H9 (cell line): ENCODE data around the gene AKNAD1. TPM values are rescaled to one million over a fixed set of nuclear protein-coding genes. Genes with fewer than 3 reads are reported as not detected.

Experiments used
- DNase-seq: peaks from one replicate; pipeline ENCODE4 v3.0.0-alpha.2; 2017
- H2AFZ ChIP-seq: one replicate; pipeline ENCODE4 v1.6.1; 2013; ENCODE audit warnings: mild to moderate bottlenecking, low read length, control low read depth, moderate library complexity
- H2AK5ac ChIP-seq: 2 replicates; pipeline ENCODE4 v1.6.1; 2013; ENCODE audit warnings: low read length, control low read depth, mixed read lengths; ENCODE audit not compliant: insufficient read length
- H2BK120ac ChIP-seq: one replicate; pipeline ENCODE4 v1.6.1; 2013; ENCODE audit warnings: low read depth, mild to moderate bottlenecking, low read length, control low read depth, inconsistent platforms; ENCODE audit not compliant: poor library complexity, severe bottlenecking
- H2BK12ac ChIP-seq: 2 replicates; pipeline ENCODE4 v1.6.1; 2013; ENCODE audit warnings: low read length, control low read depth, mixed read lengths, low read depth; ENCODE audit not compliant: insufficient read length
- H2BK15ac ChIP-seq: 2 replicates; pipeline ENCODE4 v1.6.1; 2013; ENCODE audit warnings: low read depth, low read length, control low read depth
- H2BK20ac ChIP-seq: one replicate; pipeline ENCODE4 v1.6.1; 2013; ENCODE audit warnings: low read depth, mild to moderate bottlenecking, low read length, control low read depth, inconsistent platforms; ENCODE audit not compliant: poor library complexity, severe bottlenecking
- H2BK5ac ChIP-seq: 2 replicates; pipeline ENCODE4 v1.6.1; 2013; ENCODE audit warnings: low read length, control low read depth, mixed read lengths; ENCODE audit not compliant: insufficient read length
- H3K14ac ChIP-seq: 2 replicates; pipeline ENCODE4 v1.6.1; 2013; ENCODE audit warnings: low read length, control low read depth; ENCODE audit not compliant: insufficient read depth
- H3K18ac ChIP-seq: 2 replicates; pipeline ENCODE4 v1.6.1; 2013; ENCODE audit warnings: low read depth, mild to moderate bottlenecking, mixed read lengths, low read length, control low read depth; ENCODE audit not compliant: insufficient read length
- H3K23ac ChIP-seq: 2 replicates; pipeline ENCODE4 v1.6.1; 2013; ENCODE audit warnings: low read length, control low read depth, mixed read lengths, low read depth; ENCODE audit not compliant: insufficient read length
- H3K23me2 ChIP-seq: 2 replicates; pipeline ENCODE4 v1.6.1; 2013; ENCODE audit warnings: low read depth, mild to moderate bottlenecking, mixed read lengths, low read length, control low read depth; ENCODE audit not compliant: insufficient read length, poor library complexity, severe bottlenecking
- H3K27ac ChIP-seq: 2 replicates; pipeline ENCODE4 v1.5.1; 2013; ENCODE audit warnings: low read length, control low read depth, mixed read lengths, low read depth; ENCODE audit not compliant: insufficient read length
- H3K27me3 ChIP-seq: 2 replicates; pipeline ENCODE4 v1.6.1; 2013; ENCODE audit warnings: low read length, control low read depth, inconsistent platforms; ENCODE audit not compliant: insufficient read depth
- H3K4ac ChIP-seq: 2 replicates; pipeline ENCODE4 v1.6.1; 2013; ENCODE audit warnings: low read depth, mild to moderate bottlenecking, control low read depth, inconsistent platforms, low read length, moderate library complexity
- H3K4me1 ChIP-seq: 2 replicates; pipeline ENCODE4 v1.6.1; 2013; ENCODE audit warnings: low read length, control low read depth, inconsistent platforms; ENCODE audit not compliant: insufficient read depth
- H3K4me2 ChIP-seq: 2 replicates; pipeline ENCODE4 v1.6.1; 2013; ENCODE audit warnings: low read length, control low read depth, mixed read lengths; ENCODE audit not compliant: insufficient read length, insufficient read depth
- H3K56ac ChIP-seq: 2 replicates; pipeline ENCODE4 v1.6.1; 2013; ENCODE audit warnings: low read depth, mild to moderate bottlenecking, mixed read lengths, low read length, control low read depth; ENCODE audit not compliant: insufficient read length
- H3K79me1 ChIP-seq: 2 replicates; pipeline ENCODE4 v1.6.1; 2013; ENCODE audit warnings: low read depth, mild to moderate bottlenecking, moderate library complexity, low read length, control low read depth, inconsistent platforms; ENCODE audit not compliant: insufficient read depth, poor library complexity, severe bottlenecking
- H3K79me2 ChIP-seq: 2 replicates; pipeline ENCODE4 v1.6.1; 2013; ENCODE audit warnings: low read length, control low read depth, inconsistent platforms; ENCODE audit not compliant: insufficient read depth
- H3K9ac ChIP-seq: 2 replicates; pipeline ENCODE4 v1.6.1; 2013; ENCODE audit warnings: low read length, control low read depth, mixed read lengths; ENCODE audit not compliant: insufficient read length; ENCODE audit errors: extremely low read depth
- H3K9me3 ChIP-seq: one replicate; pipeline ENCODE4 v1.6.1; 2013; ENCODE audit warnings: low read depth, low read length, inconsistent platforms; ENCODE audit not compliant: control insufficient read depth
- H3T11ph ChIP-seq: one replicate; pipeline ENCODE4 v1.6.1; 2013; ENCODE audit warnings: mild to moderate bottlenecking, low read length, control low read depth, inconsistent platforms
- H4K20me1 ChIP-seq: one replicate; pipeline ENCODE4 v1.6.1; 2013; ENCODE audit not compliant: control insufficient read depth, insufficient read length, insufficient read depth
- H4K5ac ChIP-seq: 2 replicates; pipeline ENCODE4 v1.6.1; 2013; ENCODE audit warnings: low read depth, mild to moderate bottlenecking, mixed read lengths, low read length, control low read depth; ENCODE audit not compliant: insufficient read length
- H4K8ac ChIP-seq: replicated peaks from 2 replicates; pipeline ENCODE4 v1.6.1; 2013; ENCODE audit warnings: low read length, control low read depth, mixed read lengths, low read depth; ENCODE audit not compliant: insufficient read length
- H4K91ac ChIP-seq: 2 replicates; pipeline ENCODE4 v1.6.1; 2013; ENCODE audit warnings: low read depth, mild to moderate bottlenecking, moderate library complexity, mixed read lengths, low read length, control low read depth; ENCODE audit not compliant: insufficient read length
- H3K27ac Mint-ChIP-seq, 3 experiments: 2 replicates in 2 of 3; 3 replicates in 1 of 3; pipeline ENCODE4 v1.8.0; 2020 to 2021; ENCODE audit warnings: mixed read lengths in 3 of 3, mild to moderate bottlenecking in 1 of 3, moderate library complexity in 1 of 3
- H3K27me3 Mint-ChIP-seq: 2 replicates; pipeline ENCODE4 v1.8.0; 2021; ENCODE audit warnings: low read depth, mild to moderate bottlenecking, moderate library complexity, mixed read lengths
- H3K36me3 Mint-ChIP-seq, 3 experiments: 2 replicates in 2 of 3; 3 replicates in 1 of 3; pipeline ENCODE4 v1.8.0; 2020 to 2021; ENCODE audit warnings: low read depth in 3 of 3, mixed read lengths in 3 of 3; ENCODE audit not compliant: insufficient read depth in 1 of 3
- H3K4me1 Mint-ChIP-seq, 2 experiments: 2 replicates each; pipeline ENCODE4 v1.8.0; 2020; ENCODE audit warnings: mixed read lengths in 2 of 2
- H3K4me3 Mint-ChIP-seq, 2 experiments: 2 replicates in 1 of 2; 3 replicates in 1 of 2; pipeline ENCODE4 v1.8.0; 2020 to 2021; ENCODE audit warnings: mild to moderate bottlenecking in 2 of 2, mixed read lengths in 2 of 2, moderate library complexity in 1 of 2
- H3K9me3 Mint-ChIP-seq, 2 experiments: 2 replicates in 1 of 2; 3 replicates in 1 of 2; pipeline ENCODE4 v1.8.0; 2020; ENCODE audit warnings: mild to moderate bottlenecking in 2 of 2, mixed read lengths in 2 of 2, moderate library complexity in 1 of 2
- CTCF ChIP-seq: fragments of 200-600 bp; sonication (generic); conservative IDR thresholded peaks from 3 replicates; pipeline ENCODE4 v1.8.0; 2021; ENCODE audit warnings: antibody characterized with exemption, mild to moderate bottlenecking
- WGBS: extraction: QIAGEN DNeasy Blood & Tissue Kit; methylation state at CpG from one replicate; pipeline ENCODE4 v1.1.7; 2013; ENCODE audit warnings: missing lambda C conversion rate, low lambda C conversion rate, mixed read lengths; ENCODE audit not compliant: insufficient read length; ENCODE audit errors: extremely low coverage; 5-methylcytosine and 5-hydroxymethylcytosine counted together
- total RNA-seq: library from RNA; stranded (reverse); gene quantifications from 2 replicates; pipeline ENCODE4 v1.2.1, GENCODE V29; 2021

Gene AKNAD1
- total RNA-seq, 1 experiment from 2014 or later: not detected

- H3K36me3 Mint-ChIP-seq: no peaks in the 10 kb centered on the region
- H2BK15ac ChIP-seq: no peak overlapping the region
- no peak overlapping the region for H4K91ac ChIP-seq
- no peak overlapping the region for H2BK120ac ChIP-seq
- H4K20me1 ChIP-seq: no peaks in the 10 kb centered on the region
- H3K9ac ChIP-seq: no peak overlapping the region
- no peak overlapping the region for H3K18ac ChIP-seq
- no CpG with 5 or more reads among the region's 2 CpGs for WGBS
- H3K9me3 Mint-ChIP-seq: no peaks in the 10 kb centered on the region
- H2BK20ac ChIP-seq: no peak overlapping the region
- 0 out of 2 replicates have a peak, but pooled peaks cover 3% of the 10 kb centered on the region for H3K4me1 ChIP-seq
- H3K27ac Mint-ChIP-seq: no peak overlapping the region
- H3K4me1 Mint-ChIP-seq: peaks cover 0 to 8% of the 10 kb centered on the region in 2 experiments; a peak in 2 of 4 replicates
- no peak overlapping the region for H3K27ac ChIP-seq
- H3K27me3 Mint-ChIP-seq: no peaks in the 10 kb centered on the region
- no peak overlapping the region for H3K14ac ChIP-seq
- no peaks in the 10 kb centered on the region for H3K9me3 ChIP-seq
- no peaks in the 10 kb centered on the region for H3K79me1 ChIP-seq
- no peak overlapping the region for H3T11ph ChIP-seq
- TF ChIP-seq CTCF: no peak
- no peak overlapping the region for H2BK12ac ChIP-seq
- H2AFZ ChIP-seq: no peak overlapping the region
- no peak overlapping the region for H2AK5ac ChIP-seq
- no peak overlapping the region for H3K4ac ChIP-seq
- H4K8ac ChIP-seq: no peak overlapping the region
- no peaks in the 10 kb centered on the region for H3K79me2 ChIP-seq
- H3K4me2 ChIP-seq: no peak overlapping the region
- no peak overlapping the region for H2BK5ac ChIP-seq
- no peak overlapping the region for H3K56ac ChIP-seq
- no peak overlapping the region for H4K5ac ChIP-seq
- no peaks in the 10 kb centered on the region for H3K23me2 ChIP-seq
- no peak overlapping the region for H3K4me3 Mint-ChIP-seq
- no peak overlapping the region for H3K23ac ChIP-seq
- H3K27me3 ChIP-seq: no peaks in the 10 kb centered on the region
- no peak for DNase-seq
Observed at GRCh38 chr1:108886292-108886691, 29.4 kb upstream of the AKNAD1 start.
